D341Med (cell line): ENCODE data around the gene RRBP1.

ENCODE experiments used
- DNase-seq: peaks from one replicate; pipeline ENCODE4 v3.0.0; 2012; ENCODE audit warnings: low spot score

The RRBP1 gene

DNA sequence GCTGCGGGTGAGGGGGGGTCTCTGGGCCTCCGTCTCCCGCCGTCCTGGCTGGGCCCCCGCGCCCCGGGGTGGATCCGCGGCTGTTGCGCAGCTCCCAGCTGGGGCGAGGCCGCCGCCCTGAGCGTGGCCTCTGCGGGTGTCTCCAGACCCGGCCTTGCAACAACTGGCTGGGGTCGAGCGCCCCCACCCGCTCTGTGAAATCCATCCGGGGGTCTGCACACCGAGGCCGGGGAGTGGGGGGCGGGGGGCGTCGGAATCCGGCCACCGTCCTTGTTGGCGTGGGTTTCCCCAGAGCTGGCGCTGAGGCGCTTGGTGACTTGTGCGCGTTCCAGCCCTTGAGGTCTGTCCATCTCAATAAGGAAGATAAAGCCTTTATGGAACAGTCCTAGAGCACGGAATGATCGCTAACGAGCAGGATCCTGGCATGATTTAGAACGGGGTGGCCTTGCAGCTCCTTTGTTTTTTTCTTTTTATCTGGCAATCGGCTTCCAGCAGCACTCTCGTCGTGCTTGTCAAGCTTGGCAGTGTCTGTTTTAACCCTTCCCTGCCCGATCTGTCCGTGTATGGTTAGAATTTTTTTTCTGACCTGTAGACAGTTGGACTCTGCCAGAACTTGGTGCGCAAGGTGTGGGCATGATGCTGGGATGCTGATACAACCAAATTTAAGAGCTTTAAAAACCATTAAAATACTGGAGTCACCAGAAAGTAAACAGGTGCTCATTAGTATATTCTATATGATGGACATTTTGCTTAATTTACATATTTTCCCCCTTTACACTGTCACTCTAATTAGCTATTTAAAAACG, 111.5 kb downstream of the RRBP1 start:
- peak; percentile 72 for DNase-seq

DNA sequence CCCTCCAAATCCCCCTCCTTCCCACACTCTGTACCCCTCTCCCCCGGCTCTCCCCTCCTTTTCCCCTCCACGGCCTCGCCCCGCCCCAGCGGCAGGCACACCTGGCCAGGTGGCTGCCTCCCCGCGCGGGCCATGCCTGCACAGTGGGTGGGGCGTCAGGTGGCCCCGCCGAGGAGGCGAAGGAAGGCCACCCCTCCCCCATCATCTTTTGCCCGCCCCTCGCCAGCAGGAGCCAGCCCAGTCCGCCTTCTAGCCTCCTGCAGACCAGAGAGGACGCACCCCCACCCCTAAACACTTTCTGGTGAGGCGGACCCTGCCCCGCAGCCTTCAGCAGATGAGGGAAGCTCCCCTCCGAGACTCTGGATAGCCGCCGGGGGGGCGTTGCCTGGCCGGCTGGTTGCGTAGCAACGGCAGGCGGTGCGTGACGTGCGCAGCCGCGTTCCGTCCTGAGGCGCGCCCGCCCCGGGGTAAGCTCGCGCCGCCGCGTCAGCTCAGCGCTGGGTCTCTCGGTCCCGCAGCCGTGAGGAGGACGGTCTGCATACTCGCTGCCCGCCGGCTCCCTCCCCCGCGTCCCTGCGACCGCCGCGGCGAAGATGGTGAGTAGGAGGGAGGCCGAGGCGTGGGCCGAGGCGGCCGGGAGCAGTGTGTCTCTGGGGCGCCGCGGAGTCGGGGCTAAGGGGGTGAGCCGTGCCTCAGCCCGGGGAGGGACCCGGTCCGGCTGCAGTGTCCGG, 112.3 kb downstream of the RRBP1 start, which contains the start of gene DSTN:
Gene DSTN, plus strand, starts transcription at position 460 of the 731 bp plus-strand sequence. Its CDS starts 134 bp downstream, at position 594.
- DNase-seq = peak; percentile 97

- DNase-seq = peak; percentile 80
Measured at GRCh38 chr20:17568972-17569521, 113.0 kb downstream of the RRBP1 start.

GRCh38 chr20:17568045-17568788, 113.8 kb downstream of the RRBP1 start:
- no peak for DNase-seq

- no peak for DNase-seq
Measured at GRCh38 chr20:17566345-17566744, 115.7 kb downstream of the RRBP1 start.

DNA sequence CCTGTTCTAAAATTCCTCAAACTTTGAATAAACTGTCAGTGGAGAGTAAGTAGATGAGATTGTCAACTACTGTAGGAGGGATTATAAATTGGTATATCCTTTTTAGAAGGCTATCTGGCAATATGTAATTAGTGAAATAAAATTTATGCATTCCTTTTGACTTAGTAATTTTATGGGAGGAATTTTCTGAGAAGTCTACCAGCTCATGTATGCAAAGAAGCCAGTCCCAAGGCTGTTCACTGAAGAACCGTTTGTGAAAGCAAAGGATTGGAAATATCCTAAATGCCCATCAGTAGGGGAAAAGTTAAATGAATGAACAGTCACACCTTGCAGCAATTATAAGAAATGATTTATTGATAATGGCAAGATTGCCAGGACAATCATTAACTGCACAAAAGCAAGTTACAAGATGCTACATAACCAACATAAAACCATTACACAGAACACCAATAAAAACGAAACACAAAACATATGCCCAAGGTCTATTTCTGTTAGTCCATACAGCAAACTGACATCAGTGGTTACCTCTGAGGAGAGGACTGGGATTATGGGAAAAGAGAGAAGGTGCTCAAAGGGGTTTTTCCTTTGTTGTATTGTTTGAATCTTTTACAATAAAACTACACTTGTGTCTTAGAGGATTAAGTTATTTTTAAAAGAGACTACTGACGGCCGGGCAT, 116.7 kb downstream of the RRBP1 start:
- no peak for DNase-seq
